HepG2 (cell line): ENCODE measurements around the gene FRS2. TPM values are rescaled to one million over a fixed set of nuclear protein-coding genes. Genes with fewer than 3 reads are reported as not detected.

Experiments used
- ATAC-seq: fragments of 200-7000 bp; cut with Tn5 transposase; 3 replicates; pipeline ENCODE4 v1.9.1; 2020; ENCODE audit warnings: mild to moderate bottlenecking, moderate library complexity
- BruUV-seq: library from RNA; stranded (reverse); fragments of 400-500 nt; replicated peaks from 2 replicates; lab custom pipeline; 2021; lab: Mats Ljungman, UMichigan
- CTCF ChIA-PET: fragments of 300-600 bp; formaldehyde crosslinking; extraction: SDS; loops from one replicate; lab custom pipeline; 2021; ENCODE audit warnings: low total read pairs, inconsistent platforms, low intra/inter-chr PET ratio; lab: Yijun Ruan, JAX
- POLR2A ChIA-PET: fragments of 350-600 bp; sonication (Branson Sonifier 250); formaldehyde crosslinking; loops from one replicate; lab custom pipeline; 2020; ENCODE audit warnings: antibody characterized with exemption, inconsistent platforms; lab: Yijun Ruan, JAX
- DNase-seq: peaks from one replicate; pipeline ENCODE4 v3.0.0-alpha.2; 2015; ENCODE audit warnings: low spot score
- FAIRE-seq: peaks from 3 replicates; lab custom pipeline; 2011; peaks lifted over from hg19 to GRCh38; lab: Jason Lieb, UNC
- H2AFZ ChIP-seq: one replicate; pipeline ENCODE4 v1.6.1; 2011; ENCODE audit warnings: low read length, inconsistent platforms
- H3K27ac ChIP-seq: fragments of 300-600 bp; 3 replicates; pipeline ENCODE4 v1.8.0; 2011; ENCODE audit warnings: mixed run types, mild to moderate bottlenecking, mixed read lengths, low read length, inconsistent platforms; ENCODE audit not compliant: insufficient read depth; ENCODE audit errors: extremely low read length
- H3K27me3 ChIP-seq, 2 experiments: fragments of 200-600 bp in 1 of 2; 2 replicates in 1 of 2; 3 replicates in 1 of 2; pipeline versions ENCODE4 v1.6.0 to v1.8.0; 2011; ENCODE audit warnings: low read length in 2 of 2, mild to moderate bottlenecking in 2 of 2, moderate library complexity in 2 of 2, inconsistent platforms in 1 of 2; ENCODE audit not compliant: insufficient read depth in 2 of 2, control insufficient read depth in 1 of 2
- H3K36me3 ChIP-seq, 2 experiments: fragments of 200-600 bp in 1 of 2; replicated peaks in 1 of 2; 2 replicates in 1 of 2; 3 replicates in 1 of 2; pipeline versions ENCODE4 v1.5.1 to v1.8.0; 2011; ENCODE audit warnings: low read length in 2 of 2, inconsistent platforms in 1 of 2; ENCODE audit not compliant: insufficient read depth in 2 of 2, control insufficient read depth in 1 of 2
- H3K4me1 ChIP-seq: 2 replicates; pipeline ENCODE4 v1.5.1; 2012; ENCODE audit warnings: low read length, inconsistent platforms; ENCODE audit not compliant: insufficient read depth
- H3K4me2 ChIP-seq: 2 replicates; pipeline ENCODE4 v1.6.0; 2011; ENCODE audit warnings: low read depth, low read length, inconsistent platforms
- H3K4me3 ChIP-seq, 3 experiments: fragments of 200-600 bp in 1 of 3; sonication (generic), shearing (Covaris generic) in 1 of 3; replicated peaks in 1 of 3; 2 replicates each; pipeline ENCODE4 v1.5.1; 2011 to 2016; ENCODE audit warnings: low read length in 3 of 3, inconsistent platforms in 2 of 3, low read depth in 2 of 3, mild to moderate bottlenecking in 2 of 3, control low read depth in 1 of 3, mixed read lengths in 1 of 3; ENCODE audit not compliant: insufficient read depth in 1 of 3
- H3K79me2 ChIP-seq: one replicate; pipeline ENCODE4 v1.6.1; 2011; ENCODE audit warnings: low read length, inconsistent platforms; ENCODE audit not compliant: insufficient read depth
- H3K9ac ChIP-seq: 2 replicates; pipeline ENCODE4 v1.6.0; 2011; ENCODE audit warnings: mild to moderate bottlenecking, low read depth, low read length, inconsistent platforms; ENCODE audit not compliant: insufficient read depth
- H3K9me3 ChIP-seq: 2 replicates; pipeline ENCODE4 v1.5.1; 2012; ENCODE audit warnings: mild to moderate bottlenecking, low read length
- H4K20me1 ChIP-seq: 2 replicates; pipeline ENCODE4 v1.6.0; 2011; ENCODE audit warnings: inconsistent platforms, mild to moderate bottlenecking, low read length, moderate library complexity; ENCODE audit not compliant: insufficient read depth
- ARNTL ChIP-seq: sonication (generic); formaldehyde crosslinking; IDR thresholded peaks from 2 replicates; pipeline ENCODE4 v1.4.0; 2020; ENCODE audit warnings: mild to moderate bottlenecking, missing genetic modification reagents
- CCAR2 ChIP-seq: fragments of 200-400 bp; formaldehyde crosslinking; optimal IDR thresholded peaks from 2 replicates; pipeline ENCODE3; 2018; ENCODE audit warnings: low read depth, mild to moderate bottlenecking, low read length, moderate library complexity
- CENPBD1 ChIP-seq: sonication (generic); formaldehyde crosslinking; IDR thresholded peaks from 2 replicates; pipeline ENCODE4 v1.8.0; 2022; ENCODE audit warnings: missing genetic modification reagents, low read depth, mild to moderate bottlenecking, borderline replicate concordance
- DPF2 ChIP-seq: sonication (generic); formaldehyde crosslinking; IDR thresholded peaks from 2 replicates; pipeline ENCODE4 v1.4.0; 2020; ENCODE audit warnings: mild to moderate bottlenecking, low read depth, missing genetic modification reagents, borderline replicate concordance
- ESRRA ChIP-seq: sonication (generic); formaldehyde crosslinking; IDR thresholded peaks from 2 replicates; pipeline ENCODE4 v1.5.1; 2020; ENCODE audit warnings: mild to moderate bottlenecking, low read depth, missing genetic modification reagents
- GLI4 ChIP-seq: sonication (generic); formaldehyde crosslinking; IDR thresholded peaks from 2 replicates; pipeline ENCODE4 v1.5.1; 2020; ENCODE audit warnings: missing genetic modification reagents, mild to moderate bottlenecking, moderate library complexity, borderline replicate concordance
- KDM5A ChIP-seq: fragments of 200-600 bp; sonication (generic); IDR thresholded peaks from 2 replicates; pipeline ENCODE4 v1.7.0; 2018; ENCODE audit warnings: antibody characterized with exemption, mild to moderate bottlenecking, low read length, borderline replicate concordance
- NFIC ChIP-seq: IDR thresholded peaks from 2 replicates; pipeline ENCODE4 v1.6.1; 2012; ENCODE audit warnings: mild to moderate bottlenecking, low read length, inconsistent platforms
- PHF5A ChIP-seq: IDR thresholded peaks from one replicate; pipeline ENCODE4 v1.6.1; 2018; ENCODE audit warnings: low read depth, missing genetic modification reagents; ENCODE audit not compliant: unreplicated experiment
- SRF ChIP-seq: IDR thresholded peaks from 2 replicates; pipeline ENCODE4 v1.6.1; 2011; ENCODE audit warnings: mild to moderate bottlenecking, low read depth, low read length, moderate library complexity
- TP53 ChIP-seq: sonication (generic); formaldehyde crosslinking; conservative IDR thresholded peaks from 2 replicates; pipeline ENCODE4 v1.4.0; 2020; ENCODE audit warnings: missing genetic modification reagents
- TRIM24 ChIP-seq: sonication (generic); formaldehyde crosslinking; IDR thresholded peaks from 2 replicates; pipeline ENCODE4 v1.8.0; 2022; ENCODE audit warnings: mild to moderate bottlenecking, missing genetic modification reagents
- ZBTB37 ChIP-seq: sonication (generic); formaldehyde crosslinking; IDR thresholded peaks from 2 replicates; pipeline ENCODE4 v1.4.0; 2020; ENCODE audit warnings: mild to moderate bottlenecking, missing genetic modification reagents
- ZFYVE20 ChIP-seq: sonication (generic); formaldehyde crosslinking; IDR thresholded peaks from 2 replicates; pipeline ENCODE4 v1.8.0; 2023; ENCODE audit warnings: low read depth, mild to moderate bottlenecking, moderate library complexity, missing genetic modification reagents, borderline replicate concordance
- ZNF136 ChIP-seq: sonication (generic); formaldehyde crosslinking; IDR thresholded peaks from 2 replicates; pipeline ENCODE4 v1.8.1; 2022; ENCODE audit warnings: low read depth, mild to moderate bottlenecking, moderate library complexity, missing genetic modification reagents
- ZNF292 ChIP-seq: sonication (generic); formaldehyde crosslinking; IDR thresholded peaks from 2 replicates; pipeline ENCODE4 v1.8.1; 2022; ENCODE audit warnings: mild to moderate bottlenecking, low read depth, missing genetic modification reagents, borderline replicate concordance
- ZNF770 ChIP-seq: sonication (generic); formaldehyde crosslinking; IDR thresholded peaks from 2 replicates; pipeline ENCODE4 v1.5.0; 2020; ENCODE audit warnings: mild to moderate bottlenecking, missing genetic modification reagents
- WGBS: methylation state at CpG from one replicate; pipeline ENCODE4 v1.1.6; 2017; ENCODE audit warnings: low lambda C conversion rate; 5-methylcytosine and 5-hydroxymethylcytosine counted together
- in situ Hi-C: cut with HindIII; loops from 2 replicates; pipeline ENCODE4 v1.10.0; 2017; ENCODE audit warnings: low pct_unique_long_range_greater_than_20kb; ENCODE audit not compliant: extremely low pct_ligation_motif_present
- intact Hi-C: fragments of 100-400 bp; cut with micrococcal nuclease; formaldehyde crosslinking; loops from one replicate; pipeline ENCODE4 v1.10.0; 2022; ENCODE audit not compliant: unreplicated experiment
- polyA plus RNA-seq, 8 experiments: library from polyadenylated mRNA; depleted of rRNA in 3 of 8; stranded (reverse) in 7 of 8; unstranded in 1 of 8; fragments of >200 nt; fragmentation: Illumina TruSeq in 4 of 8; extraction: Trizol in 4 of 8; gene quantifications; 2 replicates each; pipeline versions ENCODE4 v1.2.1 to v1.2.3, GENCODE V29; 2011 to 2016; ENCODE audit warnings: low read depth in 4 of 8, missing spikeins in 1 of 8, mixed read lengths in 1 of 8; ENCODE audit not compliant: insufficient read depth in 1 of 8
- total RNA-seq, 5 experiments: library from RNA; depleted of rRNA; stranded (reverse); fragments of >200 nt; fragmentation: Illumina TruSeq; extraction: Trizol; gene quantifications; 2 replicates each; pipeline ENCODE4 v1.2.3, GENCODE V29; 2016; ENCODE audit warnings: low read depth in 1 of 5

FRS2 gene
- total and polyA plus RNA-seq, 2 of the 13 experiments (the other 11 are each of a cell fraction or from before 2014, with no cell fraction given), result 8.3 to 16.8 TPM

- 100% methylated on average over 1 of the region's 1 CpG for WGBS
- POLR2A ChIA-PET, result no interaction called here
- H3K36me3 ChIP-seq, result peaks cover 0 to 3% of the 10 kb centered on the region in 2 experiments; a peak in 1 of 5 replicates
Observed at GRCh38 chr12:69544087-69544486, 73.9 kb downstream of the FRS2 start.

GRCh38 chr12:69545081-69545480 is 74.9 kb downstream of the FRS2 start:
- FAIRE-seq, result no peak
- Histone ChIP-seq H3K27me3 (no peaks in the 10 kb centered on the region; a peak in 1 of 5 replicates), H3K27ac (no peak overlapping the region), H3K36me3 (peaks cover 0 to 3% of the 10 kb centered on the region in 2 experiments; a peak in 1 of 5 replicates), H4K20me1 (no peaks in the 10 kb centered on the region), H3K9ac (no peak overlapping the region), H3K4me1 (no peaks in the 10 kb centered on the region), H3K4me2 (no peak overlapping the region), H3K9me3 (no peaks in the 10 kb centered on the region), H3K4me3 (no peak overlapping the region), H3K79me2 (no peaks in the 10 kb centered on the region), H2AFZ (no peak overlapping the region)
- DNase-seq, result no peak
- CTCF ChIA-PET, result no interaction called here
- in situ Hi-C loops, result no loop called here
- intact Hi-C loops, result no loop called here
- BruUV-seq, result no TSS peak
- 93% methylated on average over 1 of the region's 1 CpG for WGBS
- POLR2A ChIA-PET, result no interaction called here
- no peak for ATAC-seq
- no peak for TF ChIP-seq CENPBD1 (CRISPR knock-in tag)
- TF ChIP-seq ZNF292 (CRISPR knock-in tag), result no peak
- TF ChIP-seq ARNTL (CRISPR knock-in tag), result no peak
- no peak for TF ChIP-seq TP53
- TF ChIP-seq ZNF770 (CRISPR knock-in tag), result no peak
- no peak for TF ChIP-seq NFIC
- TF ChIP-seq ESRRA (CRISPR knock-in tag), result no peak
- no peak for TF ChIP-seq ZBTB37
- no peak for TF ChIP-seq ZFYVE20 (CRISPR knock-in tag)
- TF ChIP-seq DPF2 (CRISPR knock-in tag), result no peak
- TF ChIP-seq KDM5A, result no peak
- TF ChIP-seq TRIM24 (CRISPR knock-in tag), result no peak
- TF ChIP-seq GLI4 (CRISPR knock-in tag), result no peak

More at GRCh38 chr12:69544087-69544486, 73.9 kb downstream of the FRS2 start:
- no peaks in the 10 kb centered on the region for H3K9me3 ChIP-seq
- ATAC-seq (no peak), DNase-seq (no peak), FAIRE-seq (no peak)
- no peak overlapping the region for H3K4me2 ChIP-seq
- H3K27me3 ChIP-seq, result no peaks in the 10 kb centered on the region; a peak in 1 of 5 replicates
- no peak overlapping the region for H3K9ac ChIP-seq
- H3K4me3 ChIP-seq, result no peak overlapping the region
- no peaks in the 10 kb centered on the region for H3K4me1 ChIP-seq
- H3K27ac ChIP-seq, result no peak overlapping the region
- CTCF ChIA-PET, result no interaction called here
- no peaks in the 10 kb centered on the region for H3K79me2 ChIP-seq
- in situ Hi-C loops (no loop called here), intact Hi-C loops (no loop called here)
- TF ChIP-seq PHF5A (CRISPR knock-in tag) (no peak), ZNF136 (no peak), CCAR2 (no peak), SRF (no peak)
- no TSS peak for BruUV-seq
- no peak overlapping the region for H2AFZ ChIP-seq
- no peaks in the 10 kb centered on the region for H4K20me1 ChIP-seq
